Cardiac muscle cell (in vitro differentiated cells and primary cell): ENCODE measurements around the gene RHOBTB3. TPM values are rescaled to one million over a fixed set of nuclear protein-coding genes. Genes with fewer than 3 reads are reported as not detected.
A peak's percentile ranks its signal among the peaks of the same experiment; 100 is the strongest.

Experiments
- DNase-seq, 2 donors: peaks; one replicate each; pipeline versions ENCODE4 v3.0.0 to v3.0.0-alpha.2; 2010 to 2017; ENCODE audit warnings: low read depth in 1 of 2, low spot score in 1 of 2
- H3K27ac ChIP-seq: fragments of 200-600 bp; sonication (generic); 2 replicates; pipeline ENCODE4 v1.5.1; 2016
- H3K27me3 ChIP-seq: fragments of 200-600 bp; sonication (generic); 2 replicates; pipeline ENCODE4 v1.6.0; 2016; ENCODE audit warnings: control low read depth
- H3K36me3 ChIP-seq: fragments of 200-600 bp; sonication (generic); 2 replicates; pipeline ENCODE4 v1.5.1; 2016; ENCODE audit warnings: control low read depth
- H3K4me1 ChIP-seq: fragments of 200-600 bp; sonication (generic); 2 replicates; pipeline ENCODE4 v1.8.1; 2017; ENCODE audit warnings: low read depth, mild to moderate bottlenecking, mixed run types
- H3K4me3 ChIP-seq: fragments of 200-600 bp; sonication (generic); 2 replicates; pipeline ENCODE4 v1.5.1; 2016; ENCODE audit warnings: mild to moderate bottlenecking
- H3K9me3 ChIP-seq: fragments of 200-600 bp; sonication (generic); 2 replicates; pipeline ENCODE4 v1.5.1; 2017; ENCODE audit warnings: low read depth, mild to moderate bottlenecking, control low read depth
- polyA plus RNA-seq: library from polyadenylated mRNA; unstranded; fragments of >200 nt; fragmentation: Nextera tagmentation; extraction: Ambion mirVana; gene quantifications from 2 replicates; pipeline ENCODE4 v1.2.1, GENCODE V29; 2016
- total RNA-seq: library from RNA; depleted of rRNA; stranded (reverse); fragments of >200 nt; gene quantifications from 2 replicates; pipeline ENCODE4 v1.2.3, GENCODE V29; 2016
- TF ChIP-seq, protein P1 (sequence below): IDR thresholded peaks from 2 replicates; pipeline ENCODE4 v1.5.1; 2012; ENCODE audit warnings: low read depth, mild to moderate bottlenecking, low read length

RHOBTB3 gene
- total and polyA plus RNA-seq, 2 experiments from 2014 or later = 455 to 477 TPM

DNA sequence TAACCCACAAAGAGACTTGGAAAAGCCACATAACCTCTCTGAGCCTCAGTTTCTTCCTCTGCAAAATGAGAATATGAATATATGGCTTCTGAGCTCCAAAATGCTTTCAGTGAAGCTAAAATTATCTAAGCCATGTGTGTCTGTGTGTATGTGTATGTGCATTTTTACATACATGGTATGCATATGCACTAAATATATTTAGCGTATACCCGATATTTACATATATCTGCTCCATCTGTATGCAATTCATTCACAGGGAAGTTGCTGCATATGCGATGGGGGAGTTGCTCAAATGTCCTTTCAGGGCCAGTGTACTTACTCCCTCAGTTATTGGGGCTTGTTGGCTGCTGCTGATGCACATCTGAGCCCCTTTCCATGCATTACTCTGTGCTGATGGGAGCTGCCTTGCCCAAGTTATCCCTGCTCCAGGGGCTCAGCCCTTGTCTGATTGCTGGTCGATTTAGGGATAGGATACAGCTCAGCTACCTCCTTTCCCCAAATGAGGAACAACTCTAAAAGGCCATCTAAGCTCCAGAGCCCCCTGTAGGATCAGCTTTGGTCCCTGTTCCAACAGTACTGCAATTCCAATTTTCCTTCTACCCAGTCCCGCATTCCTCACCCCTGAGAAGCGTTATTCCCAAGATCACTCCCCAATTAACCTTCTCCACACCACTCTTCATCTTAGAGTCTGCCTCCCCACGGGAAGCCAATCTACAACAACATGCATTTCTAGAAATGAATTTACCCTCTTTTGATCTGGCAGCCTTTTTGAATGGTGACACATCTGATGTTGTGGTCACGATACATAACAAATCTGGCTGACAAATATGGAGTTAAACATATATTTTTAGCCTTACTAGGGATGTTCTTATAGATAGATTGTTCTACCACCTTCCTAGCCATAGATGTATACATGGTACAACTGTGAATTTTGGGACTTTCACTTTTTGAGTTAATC, 15.9 kb downstream of the RHOBTB3 start:
- no peaks in the 10 kb centered on the region for H3K9me3 ChIP-seq
- H3K4me3 ChIP-seq = no peak overlapping the region
- H3K4me1 ChIP-seq = peaks cover 42% of the 10 kb centered on the region
- H3K36me3 ChIP-seq = peaks cover 58% of the 10 kb centered on the region
- peak overlapping the region; percentile 77 for H3K27ac ChIP-seq
- H3K27me3 ChIP-seq = no peaks in the 10 kb centered on the region
- DNase-seq = no peak
- TF ChIP-seq, protein P1, sequence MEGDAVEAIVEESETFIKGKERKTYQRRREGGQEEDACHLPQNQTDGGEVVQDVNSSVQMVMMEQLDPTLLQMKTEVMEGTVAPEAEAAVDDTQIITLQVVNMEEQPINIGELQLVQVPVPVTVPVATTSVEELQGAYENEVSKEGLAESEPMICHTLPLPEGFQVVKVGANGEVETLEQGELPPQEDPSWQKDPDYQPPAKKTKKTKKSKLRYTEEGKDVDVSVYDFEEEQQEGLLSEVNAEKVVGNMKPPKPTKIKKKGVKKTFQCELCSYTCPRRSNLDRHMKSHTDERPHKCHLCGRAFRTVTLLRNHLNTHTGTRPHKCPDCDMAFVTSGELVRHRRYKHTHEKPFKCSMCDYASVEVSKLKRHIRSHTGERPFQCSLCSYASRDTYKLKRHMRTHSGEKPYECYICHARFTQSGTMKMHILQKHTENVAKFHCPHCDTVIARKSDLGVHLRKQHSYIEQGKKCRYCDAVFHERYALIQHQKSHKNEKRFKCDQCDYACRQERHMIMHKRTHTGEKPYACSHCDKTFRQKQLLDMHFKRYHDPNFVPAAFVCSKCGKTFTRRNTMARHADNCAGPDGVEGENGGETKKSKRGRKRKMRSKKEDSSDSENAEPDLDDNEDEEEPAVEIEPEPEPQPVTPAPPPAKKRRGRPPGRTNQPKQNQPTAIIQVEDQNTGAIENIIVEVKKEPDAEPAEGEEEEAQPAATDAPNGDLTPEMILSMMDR = no peak

DNA sequence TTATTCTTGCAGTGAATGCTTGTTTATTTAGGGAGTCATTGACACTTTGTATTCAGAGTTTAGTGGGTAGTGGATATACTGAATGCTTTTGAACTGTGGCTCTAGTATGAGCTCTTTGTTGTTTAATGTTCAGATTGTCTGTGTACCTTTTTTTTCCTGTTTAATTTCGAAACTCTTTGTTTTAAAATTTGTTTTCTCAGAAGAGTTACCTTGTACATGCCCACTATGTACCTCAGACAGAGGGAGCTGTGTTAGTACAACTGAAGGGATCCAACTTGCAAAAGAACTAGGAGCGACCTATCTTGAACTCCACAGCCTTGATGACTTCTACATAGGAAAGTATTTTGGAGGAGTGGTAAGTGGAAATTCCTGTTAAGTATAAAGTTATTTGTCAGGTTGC, 17.0 kb downstream of the RHOBTB3 start:
- H3K27me3 ChIP-seq = no peaks in the 10 kb centered on the region
- peak overlapping the region; percentile 55 for H3K27ac ChIP-seq
- DNase-seq = no peak
- peaks cover 42% of the 10 kb centered on the region for H3K4me1 ChIP-seq
- H3K36me3 ChIP-seq = peaks cover 67% of the 10 kb centered on the region
- no peaks in the 10 kb centered on the region for H3K9me3 ChIP-seq
- no peak overlapping the region for H3K4me3 ChIP-seq
- TF ChIP-seq, protein P1 = no peak

DNA sequence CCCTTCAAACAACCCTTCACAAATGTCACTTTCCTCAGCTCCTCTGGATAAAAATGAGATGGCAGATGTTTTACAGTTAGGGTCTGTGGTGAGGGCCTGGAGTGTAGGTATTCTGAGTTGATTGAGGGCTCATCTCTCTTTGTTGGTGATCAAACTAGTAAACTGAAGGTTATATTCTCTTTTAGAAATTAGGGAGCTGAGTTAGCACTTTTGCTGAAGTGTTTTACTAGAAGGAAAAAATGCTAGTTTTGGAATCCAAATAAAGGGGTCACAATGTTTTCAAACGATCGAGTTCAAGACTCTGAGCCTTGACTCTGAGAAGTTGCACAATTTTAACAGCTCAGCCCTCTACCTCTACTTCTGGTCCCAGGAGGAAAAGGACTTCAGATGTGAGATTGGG, 23.4 kb downstream of the RHOBTB3 start:
- DNase-seq = no peak
- Histone ChIP-seq H3K27ac (peak overlapping the region; percentile 22), H3K4me1 (peaks cover 13% of the 10 kb centered on the region), H3K36me3 (peaks cover 85% of the 10 kb centered on the region), H3K27me3 (no peaks in the 10 kb centered on the region), H3K9me3 (no peaks in the 10 kb centered on the region), H3K4me3 (no peak overlapping the region)
- TF ChIP-seq, protein P1 = no peak

DNA sequence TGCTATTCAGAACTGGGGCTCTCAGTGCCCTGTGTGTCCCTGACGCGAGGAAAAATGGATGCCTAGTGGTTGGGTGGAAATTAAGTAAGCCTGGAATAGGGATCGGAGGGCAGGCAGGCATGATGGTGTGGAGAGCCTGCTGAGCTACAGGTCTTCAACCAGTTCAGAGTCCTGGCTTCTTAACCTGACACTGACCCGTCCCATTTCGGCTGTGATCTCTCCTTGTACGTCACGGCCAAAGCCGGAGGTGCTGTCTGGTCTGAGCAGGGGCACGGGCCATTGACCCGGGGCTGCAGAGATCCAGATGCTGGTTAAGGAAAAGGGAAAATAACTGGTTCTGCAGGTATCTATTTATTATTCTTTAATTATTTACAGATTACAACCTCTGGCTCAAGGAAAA, 27.9 kb downstream of the RHOBTB3 start:
- H3K36me3 ChIP-seq = peaks cover 64% of the 10 kb centered on the region
- peak overlapping the region; percentile 70 for H3K27ac ChIP-seq
- peaks cover 4% of the 10 kb centered on the region for H3K4me1 ChIP-seq
- no peak for DNase-seq
- H3K27me3 ChIP-seq = no peaks in the 10 kb centered on the region
- no peaks in the 10 kb centered on the region for H3K9me3 ChIP-seq
- no peak overlapping the region for H3K4me3 ChIP-seq
- TF ChIP-seq, protein P1 = no peak

DNA sequence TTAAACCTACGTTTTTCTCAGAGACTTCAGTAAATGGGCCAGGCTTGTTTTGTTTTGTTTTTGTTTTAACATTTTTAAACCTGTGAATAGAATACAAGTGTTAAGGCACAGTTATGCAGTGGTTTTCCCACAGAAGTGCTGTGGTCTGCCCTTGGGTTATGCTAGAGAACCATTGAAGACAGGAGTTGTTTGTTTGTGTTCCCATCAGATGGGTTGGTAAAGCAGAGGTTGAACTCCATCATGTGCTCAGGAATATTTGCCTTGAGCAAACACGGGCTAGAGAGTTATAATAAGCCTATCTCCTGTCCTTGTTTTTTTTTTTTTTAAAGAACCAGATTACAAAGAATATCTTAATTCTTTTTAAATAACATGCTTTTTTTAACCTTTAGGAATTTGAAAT, 28.5 kb downstream of the RHOBTB3 start:
- H3K9me3 ChIP-seq = no peaks in the 10 kb centered on the region
- H3K4me3 ChIP-seq = no peak overlapping the region
- peaks cover 64% of the 10 kb centered on the region for H3K36me3 ChIP-seq
- DNase-seq = peak in 1 of 2 donors; percentile 48
- TF ChIP-seq, protein P1 = no peak
- peak overlapping the region; percentile 74 for H3K27ac ChIP-seq
- H3K4me1 ChIP-seq = peaks cover 4% of the 10 kb centered on the region
- no peaks in the 10 kb centered on the region for H3K27me3 ChIP-seq
